NAMALWA (cell line): ENCODE results near the gene PGAP6.
"Not testable (repeated sequence)": the region's sequence is repeated elsewhere in the genome, so short reads cannot be mapped to it uniquely, and the experiment has no call there.

Experiments used
- DNase-seq: peaks from one replicate; pipeline ENCODE4 v3.0.0-alpha.2; 2015; ENCODE audit warnings: low spot score

The PGAP6 gene

GRCh38 chr16:351804-352520 lies 29.8 kb downstream of the PGAP6 start:
- DNase-seq: peak; percentile 30

DNA sequence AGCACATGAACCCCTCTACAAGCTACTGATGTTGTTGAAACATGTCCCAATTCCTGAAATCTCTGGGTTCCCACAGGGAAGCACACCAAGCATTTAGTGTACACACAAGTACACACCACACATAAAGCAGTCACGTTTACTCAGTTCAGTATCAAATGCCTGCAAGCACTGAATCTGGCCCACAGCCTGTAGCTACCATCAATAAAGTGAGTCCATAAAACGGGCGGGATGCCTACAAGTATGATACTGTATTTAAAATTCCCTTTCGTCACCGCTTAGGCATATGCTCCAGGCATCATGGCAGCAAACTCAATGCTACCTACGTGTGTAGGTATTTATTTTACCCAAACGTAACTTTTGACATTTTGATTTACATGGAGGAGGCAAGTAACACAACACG lies 31.6 kb downstream of the PGAP6 start:
- DNase-seq: no peak

DNA sequence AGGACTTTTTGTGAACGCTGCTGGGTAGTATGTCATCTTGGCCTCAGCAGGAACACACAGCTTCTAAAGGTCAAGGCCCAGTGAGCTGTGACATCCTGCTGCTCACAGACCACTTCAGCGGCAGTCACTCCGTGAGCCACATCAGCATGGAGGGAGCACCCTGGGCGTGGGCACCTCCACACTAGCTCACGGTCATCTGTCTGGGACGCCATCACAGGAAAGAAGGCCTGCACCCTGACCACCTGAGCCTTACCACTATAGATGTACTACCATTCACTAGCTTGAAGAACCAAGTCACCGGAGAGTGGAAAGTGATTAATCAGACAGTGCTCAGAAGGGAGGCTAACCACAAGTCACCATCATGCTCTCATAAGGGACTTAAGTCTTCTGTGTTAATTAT lies 32.6 kb downstream of the PGAP6 start:
- no peak for DNase-seq

DNA sequence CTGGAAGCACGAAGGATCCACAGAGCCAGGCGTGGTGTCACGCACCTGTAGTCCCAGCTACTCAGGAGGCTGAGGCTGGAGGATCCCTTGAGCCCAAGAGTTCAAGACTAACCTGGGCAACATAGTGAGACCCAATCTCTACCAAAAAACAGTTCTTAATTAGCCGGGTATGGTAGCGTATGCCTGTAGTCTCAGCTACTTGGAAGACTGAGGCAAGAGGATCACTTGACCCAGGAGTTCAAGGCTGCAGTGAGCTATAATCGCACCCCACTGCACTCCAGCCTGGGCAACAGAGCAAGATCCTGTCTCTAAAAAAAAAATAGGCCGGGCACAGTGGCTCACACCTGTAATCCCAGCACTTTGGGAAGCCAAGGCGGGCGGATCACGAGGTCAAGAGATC lies 33.3 kb downstream of the PGAP6 start:
- DNase-seq: not testable (repeated sequence)

- no peak for DNase-seq
Observed at GRCh38 chr16:347203-347602, 34.6 kb downstream of the PGAP6 start.

- DNase-seq: no peak
Observed at GRCh38 chr16:346587-346986, 35.2 kb downstream of the PGAP6 start.

DNA sequence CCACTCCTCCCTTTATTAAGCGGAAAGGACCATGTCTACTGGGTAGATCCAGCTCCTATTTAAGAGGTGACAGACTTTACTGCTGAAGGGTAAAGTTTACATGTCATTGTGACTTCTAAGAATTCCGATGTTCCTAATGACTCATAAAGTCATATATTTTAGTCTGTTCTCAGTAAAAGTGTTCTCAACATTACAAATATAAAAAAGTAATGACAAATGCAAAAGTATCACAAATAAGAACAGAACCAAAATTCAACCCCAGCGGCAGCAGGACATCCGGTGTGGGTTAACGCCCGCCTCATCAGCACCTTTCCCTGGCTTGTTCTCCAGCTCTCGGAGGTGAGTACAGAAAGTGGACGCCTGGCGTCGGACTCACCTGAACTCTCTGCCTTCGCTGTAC lies 36.0 kb downstream of the PGAP6 start:
- no peak for DNase-seq

GRCh38 chr16:342455-343213 lies 39.1 kb downstream of the PGAP6 start:
- DNase-seq: no peak

GRCh38 chr16:341974-342336 lies 39.8 kb downstream of the PGAP6 start:
- not testable (repeated sequence) for DNase-seq

- not testable (repeated sequence) for DNase-seq
Observed at GRCh38 chr16:341095-341973, 40.4 kb downstream of the PGAP6 start.

GRCh38 chr16:340370-341091 lies 41.2 kb downstream of the PGAP6 start:
- no peak for DNase-seq

DNA sequence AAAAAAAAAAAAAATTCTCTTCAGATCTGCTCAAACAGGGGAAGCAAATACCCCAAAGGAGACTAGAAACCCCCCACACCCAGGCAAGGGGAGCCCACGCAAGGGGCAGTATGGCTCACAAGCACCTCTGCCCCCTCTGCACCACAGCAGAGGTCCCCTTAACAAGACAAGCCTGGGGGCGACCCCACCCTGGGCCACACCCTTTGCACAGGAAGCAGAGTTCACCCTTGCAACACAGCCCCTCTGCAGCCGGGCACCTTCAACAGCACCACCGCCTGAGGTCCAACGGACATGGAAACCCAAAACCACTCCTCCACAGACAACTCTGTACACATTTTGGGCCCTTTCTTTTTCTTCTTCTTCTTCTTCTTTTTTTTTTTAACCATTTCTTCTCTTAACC lies 42.1 kb downstream of the PGAP6 start:
- no peak for DNase-seq

GRCh38 chr16:337975-338575 lies 43.7 kb downstream of the PGAP6 start:
- no peak for DNase-seq

GRCh38 chr16:337437-337836 lies 44.3 kb downstream of the PGAP6 start:
- no peak for DNase-seq

DNA sequence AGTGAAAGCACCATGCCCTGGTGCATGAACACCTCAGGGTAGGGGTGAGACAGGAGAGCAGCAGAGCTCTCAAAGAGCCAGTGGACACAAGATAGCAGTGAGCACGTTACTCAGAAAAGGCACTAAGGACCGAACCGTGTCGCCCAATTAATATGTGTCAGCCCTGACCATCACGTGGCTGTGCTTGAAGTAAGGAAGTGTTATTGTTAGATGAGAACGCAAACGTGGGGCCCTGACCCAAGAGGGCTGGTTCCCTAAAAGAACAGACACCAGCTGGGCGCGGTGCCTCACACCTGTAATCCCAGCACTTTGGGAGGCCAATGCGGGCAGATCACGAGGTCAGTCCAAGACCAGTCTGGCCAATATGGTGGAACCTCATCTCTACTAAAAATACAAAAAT lies 45.5 kb downstream of the PGAP6 start:
- DNase-seq: no peak

- DNase-seq: not testable (repeated sequence)
Observed at GRCh38 chr16:334861-335632, 46.7 kb downstream of the PGAP6 start.

DNA sequence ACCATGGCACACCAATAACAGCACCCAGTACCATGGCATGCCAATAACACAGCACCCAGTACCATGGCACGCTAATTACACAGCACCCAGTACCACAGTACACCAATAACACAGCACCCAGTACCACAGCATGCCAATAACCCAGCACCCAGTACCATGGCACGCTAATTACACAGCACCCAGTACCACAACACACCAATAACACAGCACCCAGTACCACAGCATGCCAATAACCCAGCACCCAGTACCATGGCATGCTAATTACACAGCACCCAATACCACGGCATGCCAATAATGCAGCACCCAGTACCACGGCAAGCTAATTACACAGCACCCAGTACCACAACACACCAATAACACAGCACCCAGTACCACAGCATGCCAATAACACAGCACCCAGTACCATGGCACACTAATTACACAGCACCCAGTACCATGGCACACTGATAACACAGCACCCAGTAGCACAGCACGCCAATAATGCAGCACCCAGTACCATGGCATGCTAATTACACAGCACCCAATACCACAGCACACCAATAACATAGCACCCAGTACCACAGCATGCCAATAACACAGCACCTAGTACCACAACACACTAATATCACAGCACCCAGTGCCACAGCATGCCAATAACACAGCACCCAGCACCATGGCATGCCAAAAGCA lies 47.5 kb downstream of the PGAP6 start:
- not testable (repeated sequence) for DNase-seq

DNA sequence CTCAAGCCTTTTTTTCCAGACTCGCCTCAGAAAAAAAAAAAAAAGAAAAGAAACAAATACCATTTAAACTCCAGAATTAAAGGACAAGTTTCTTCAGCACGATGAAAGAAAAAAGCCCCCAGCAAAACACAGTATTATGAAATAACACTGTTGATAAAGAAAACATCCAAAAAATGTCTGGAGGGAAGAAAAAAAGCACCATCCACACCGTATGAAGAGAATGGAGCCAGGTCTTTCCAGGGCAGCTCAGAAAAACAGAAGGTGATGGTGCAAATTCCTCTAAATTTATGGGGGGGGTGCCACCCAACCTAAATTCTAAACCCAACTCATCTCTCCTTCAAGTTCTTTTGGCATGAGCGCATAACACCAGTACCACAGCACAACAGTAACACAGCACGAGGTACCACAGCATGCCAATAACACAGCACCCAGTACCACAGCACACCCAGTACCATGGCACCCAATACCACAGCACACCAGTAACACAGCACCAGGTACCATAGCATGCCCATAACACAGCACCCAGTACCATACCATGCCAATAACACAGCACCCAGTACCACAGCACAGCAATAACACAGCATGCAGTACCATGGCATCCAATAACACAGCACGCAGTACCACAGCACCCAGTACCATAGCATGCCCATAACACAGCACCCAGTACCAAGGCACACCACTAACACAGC lies 48.2 kb downstream of the PGAP6 start:
- DNase-seq: no peak

DNA sequence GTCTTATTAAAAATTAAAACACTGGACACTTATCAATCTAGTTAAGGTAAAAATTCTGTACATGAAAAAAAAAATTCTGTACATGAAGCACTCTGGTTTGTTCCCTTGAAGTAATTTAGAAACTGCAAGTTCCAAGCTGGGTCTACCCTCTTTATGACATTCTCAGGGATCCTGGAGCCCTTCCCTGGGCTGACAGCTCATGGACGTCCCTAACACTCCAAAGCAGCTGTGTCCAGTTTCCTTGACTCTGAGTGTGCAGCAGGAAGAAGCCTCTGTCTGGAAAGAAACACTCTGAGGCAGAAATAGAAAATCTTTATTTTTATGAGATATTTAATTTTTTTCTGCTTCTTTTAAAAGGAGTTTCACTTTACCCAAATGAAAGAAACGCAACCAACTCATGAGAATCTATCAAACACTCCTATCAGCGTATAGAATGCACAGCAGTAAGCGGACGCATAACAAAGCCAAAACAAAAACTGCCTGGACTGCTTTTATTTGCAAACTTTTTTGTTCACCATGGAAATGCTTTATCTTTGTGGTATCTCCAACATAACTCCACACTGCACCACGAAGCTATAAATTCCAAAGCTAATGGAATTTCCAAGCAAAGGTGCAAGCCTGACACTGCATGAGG lies 50.5 kb downstream of the PGAP6 start:
- DNase-seq: not testable (repeated sequence)
